DMS114 treated with DMSO at 0.1 percent for 48 hours (cell line): Measurements from ENCODE around the gene PDE6A.

ENCODE experiments used
- DNase-seq: peaks from one replicate; lab custom pipeline; 2025; ENCODE audit not compliant: unreplicated experiment; lab: John Stamatoyannopoulos, UW

PDE6A gene

GRCh38 chr5:149840226-149840825 is 104.3 kb downstream of the PDE6A start:
- no peak for DNase-seq

GRCh38 chr5:149839761-149840160 is 104.8 kb downstream of the PDE6A start:
- no peak for DNase-seq

- no peak for DNase-seq
Measured at GRCh38 chr5:149838881-149839739, 105.5 kb downstream of the PDE6A start.

GRCh38 chr5:149837680-149838269 is 106.8 kb downstream of the PDE6A start:
- peak; percentile 73 for DNase-seq

GRCh38 chr5:149836451-149837139 is 108.0 kb downstream of the PDE6A start:
- DNase-seq, result no peak

GRCh38 chr5:149834246-149834855 is 110.2 kb downstream of the PDE6A start:
- peak; percentile 45 for DNase-seq

GRCh38 chr5:149833116-149833827 is 111.3 kb downstream of the PDE6A start:
- DNase-seq, result no peak

GRCh38 chr5:149832636-149833035 is 112.0 kb downstream of the PDE6A start:
- no peak for DNase-seq

- DNase-seq, result no peak
Measured at GRCh38 chr5:149831492-149831891, 113.1 kb downstream of the PDE6A start.

- no peak for DNase-seq
Measured at GRCh38 chr5:149830579-149830978, 114.0 kb downstream of the PDE6A start.

GRCh38 chr5:149829954-149830353 is 114.6 kb downstream of the PDE6A start:
- no peak for DNase-seq

- peak; percentile 78 for DNase-seq
Measured at GRCh38 chr5:149828161-149829011, 116.2 kb downstream of the PDE6A start.

GRCh38 chr5:149827546-149827945 is 117.0 kb downstream of the PDE6A start:
- DNase-seq, result no peak

GRCh38 chr5:149827086-149827485 is 117.5 kb downstream of the PDE6A start:
- no peak for DNase-seq

- DNase-seq, result no peak
Measured at GRCh38 chr5:149826574-149826973, 118.0 kb downstream of the PDE6A start.

GRCh38 chr5:149824846-149825245 is 119.7 kb downstream of the PDE6A start:
- no peak for DNase-seq

- DNase-seq, result no peak
Measured at GRCh38 chr5:149824120-149824519, 120.5 kb downstream of the PDE6A start.

- no peak for DNase-seq
Measured at GRCh38 chr5:149823375-149823774, 121.2 kb downstream of the PDE6A start.

- DNase-seq, result no peak
Measured at GRCh38 chr5:149822301-149822700, 122.3 kb downstream of the PDE6A start.
